Gastroesophageal sphincter (tissue), 3 donors: ENCODE data around the gene STK31.

Source experiments
- EP300 ChIP-seq: sonication (generic); formaldehyde crosslinking; IDR thresholded peaks from one replicate; pipeline ENCODE4 v1.6.1; 2017; ENCODE audit warnings: antibody characterized with exemption, mild to moderate bottlenecking
- POLR2AphosphoS5 ChIP-seq: sonication (generic); formaldehyde crosslinking; IDR thresholded peaks from one replicate; pipeline ENCODE4 v1.6.1; 2017; ENCODE audit warnings: antibody characterized with exemption
- TF ChIP-seq, protein P1 (sequence below), 4 experiments: fragments of 200-600 bp in 2 of 4; fragments of 450-650 bp in 2 of 4; sonication (generic) in 1 of 4; IDR thresholded peaks; one replicate each; pipeline ENCODE4 v1.5.1; 2017 to 2019; ENCODE audit warnings: antibody characterized with exemption in 4 of 4, mild to moderate bottlenecking in 2 of 4, moderate library complexity in 2 of 4

DNA sequence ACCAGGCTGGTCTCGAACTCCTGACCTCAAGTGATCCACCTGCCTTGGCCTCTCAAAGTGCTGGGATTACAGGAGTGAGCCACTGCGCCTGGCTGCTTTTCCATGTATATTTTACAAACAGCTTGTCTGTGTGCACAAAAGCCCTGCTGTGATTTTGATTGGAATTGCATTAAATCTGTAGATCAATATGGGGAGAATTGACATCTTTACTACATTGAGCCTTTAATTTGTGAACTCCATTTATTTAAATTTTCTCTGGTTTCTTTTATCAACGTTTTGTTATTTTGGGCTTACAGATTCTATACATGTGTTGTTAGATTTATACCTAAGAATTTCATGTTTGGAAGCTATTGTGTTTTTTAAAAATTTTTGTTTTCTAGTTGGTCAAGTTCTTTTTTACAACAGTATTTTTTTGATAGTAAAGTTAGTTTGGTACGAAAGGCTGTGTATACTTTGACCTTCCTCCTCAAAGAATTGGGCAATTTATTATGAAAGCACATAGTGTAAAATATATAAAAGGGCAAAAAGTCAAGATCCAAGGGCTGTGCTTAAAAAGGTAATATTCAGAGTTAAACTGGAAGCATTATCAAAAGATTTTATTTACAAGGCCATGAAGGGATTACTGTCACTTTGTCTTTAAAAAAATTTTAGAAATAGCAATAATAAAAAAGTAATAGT, 92.8 kb downstream of the STK31 start:
- TF ChIP-seq, protein P1, sequence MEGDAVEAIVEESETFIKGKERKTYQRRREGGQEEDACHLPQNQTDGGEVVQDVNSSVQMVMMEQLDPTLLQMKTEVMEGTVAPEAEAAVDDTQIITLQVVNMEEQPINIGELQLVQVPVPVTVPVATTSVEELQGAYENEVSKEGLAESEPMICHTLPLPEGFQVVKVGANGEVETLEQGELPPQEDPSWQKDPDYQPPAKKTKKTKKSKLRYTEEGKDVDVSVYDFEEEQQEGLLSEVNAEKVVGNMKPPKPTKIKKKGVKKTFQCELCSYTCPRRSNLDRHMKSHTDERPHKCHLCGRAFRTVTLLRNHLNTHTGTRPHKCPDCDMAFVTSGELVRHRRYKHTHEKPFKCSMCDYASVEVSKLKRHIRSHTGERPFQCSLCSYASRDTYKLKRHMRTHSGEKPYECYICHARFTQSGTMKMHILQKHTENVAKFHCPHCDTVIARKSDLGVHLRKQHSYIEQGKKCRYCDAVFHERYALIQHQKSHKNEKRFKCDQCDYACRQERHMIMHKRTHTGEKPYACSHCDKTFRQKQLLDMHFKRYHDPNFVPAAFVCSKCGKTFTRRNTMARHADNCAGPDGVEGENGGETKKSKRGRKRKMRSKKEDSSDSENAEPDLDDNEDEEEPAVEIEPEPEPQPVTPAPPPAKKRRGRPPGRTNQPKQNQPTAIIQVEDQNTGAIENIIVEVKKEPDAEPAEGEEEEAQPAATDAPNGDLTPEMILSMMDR (IDR thresholded peaks at IDR 0.05), result no peak
- TF ChIP-seq EP300 (no peak), POLR2AphosphoS5 (no peak)
